HG02840 (cell line): Measurements from ENCODE around the gene PIK3R6.

ENCODE experiments used
- ATAC-seq: cut with Tn5 transposase; IDR thresholded peaks from one replicate; pipeline ENCODE4 v1.9.1; 2021; ENCODE audit warnings: mild to moderate bottlenecking, moderate library complexity, moderate number of reproducible peaks; ENCODE audit not compliant: unreplicated experiment, low FRiP score

The PIK3R6 gene

GRCh38 chr17:8757189-8757588 lies 110.3 kb downstream of the PIK3R6 start:
- ATAC-seq = no peak

GRCh38 chr17:8755590-8756255 lies 111.8 kb downstream of the PIK3R6 start:
- no peak for ATAC-seq

- no peak for ATAC-seq
These were observed 112.6 kb downstream of the PIK3R6 start for GRCh38 chr17:8754890-8755289.

GRCh38 chr17:8753976-8754440 lies 113.5 kb downstream of the PIK3R6 start:
- no peak for ATAC-seq

GRCh38 chr17:8753136-8753975 lies 114.1 kb downstream of the PIK3R6 start:
- ATAC-seq = no peak
